GM18868 (cell line): ENCODE measurements around the gene TRIAP1.
"Not testable (repeated sequence)": the region's sequence is repeated elsewhere in the genome, so short reads cannot be mapped to it uniquely, and the experiment has no call there.

Source experiments
- ATAC-seq: cut with Tn5 transposase; IDR thresholded peaks from one replicate; pipeline ENCODE4 v1.9.1; 2021; ENCODE audit warnings: mild to moderate bottlenecking, moderate library complexity; ENCODE audit not compliant: unreplicated experiment

Gene TRIAP1

GRCh38 chr12:120445911-120446843, at the start of gene TRIAP1, which contains the start of gene GATC:
Gene TRIAP1, minus strand, starts transcription at chr12:120446384. Its CDS starts 12 bp downstream, at chr12:120446372.
Gene GATC, plus strand, starts transcription at chr12:120446444. Its CDS starts 37 bp downstream, at chr12:120446481.
- peak; percentile 85 for ATAC-seq

GRCh38 chr12:120495186-120495730, 49.1 kb upstream of the TRIAP1 start:
- ATAC-seq: no peak

- no peak for ATAC-seq
These were observed 44.8 kb upstream of the TRIAP1 start for GRCh38 chr12:120490833-120491512.

GRCh38 chr12:120490325-120490724, 44.1 kb upstream of the TRIAP1 start:
- ATAC-seq: no peak

GRCh38 chr12:120489018-120489417, 42.8 kb upstream of the TRIAP1 start:
- no peak for ATAC-seq

- no peak for ATAC-seq
These were observed 42.0 kb upstream of the TRIAP1 start for GRCh38 chr12:120488057-120488640.

- ATAC-seq: not testable (repeated sequence)
These were observed 41.4 kb upstream of the TRIAP1 start for GRCh38 chr12:120487552-120487951.

GRCh38 chr12:120485961-120486881, 40.0 kb upstream of the TRIAP1 start:
- ATAC-seq: no peak

- ATAC-seq: no peak
These were observed 37.4 kb upstream of the TRIAP1 start for GRCh38 chr12:120483621-120484020.

GRCh38 chr12:120481022-120481767, 35.0 kb upstream of the TRIAP1 start:
- ATAC-seq: no peak

GRCh38 chr12:120480211-120480610, 34.0 kb upstream of the TRIAP1 start:
- no peak for ATAC-seq

- ATAC-seq: no peak
These were observed 33.3 kb upstream of the TRIAP1 start for GRCh38 chr12:120479458-120479857.

GRCh38 chr12:120475643-120476042, 29.5 kb upstream of the TRIAP1 start:
- ATAC-seq: no peak

GRCh38 chr12:120474616-120474960, 28.4 kb upstream of the TRIAP1 start:
- no peak for ATAC-seq

- ATAC-seq: no peak
These were observed 27.8 kb upstream of the TRIAP1 start for GRCh38 chr12:120473807-120474615.

GRCh38 chr12:120472521-120472920, 26.3 kb upstream of the TRIAP1 start:
- ATAC-seq: no peak

GRCh38 chr12:120470150-120470784, 24.1 kb upstream of the TRIAP1 start:
- no peak for ATAC-seq

GRCh38 chr12:120469450-120470149, 23.4 kb upstream of the TRIAP1 start, which contains the start of gene SRSF9:
Gene SRSF9, minus strand, starts transcription at chr12:120469748. Its CDS starts 139 bp downstream, at chr12:120469609.
- peak; percentile 86 for ATAC-seq
